ENCODE data around the gene EXOSC1.
"Not testable (repeated sequence)": the region's sequence is repeated elsewhere in the genome, so short reads cannot be mapped to it uniquely, and the experiment has no call there.

The EXOSC1 gene

DNA sequence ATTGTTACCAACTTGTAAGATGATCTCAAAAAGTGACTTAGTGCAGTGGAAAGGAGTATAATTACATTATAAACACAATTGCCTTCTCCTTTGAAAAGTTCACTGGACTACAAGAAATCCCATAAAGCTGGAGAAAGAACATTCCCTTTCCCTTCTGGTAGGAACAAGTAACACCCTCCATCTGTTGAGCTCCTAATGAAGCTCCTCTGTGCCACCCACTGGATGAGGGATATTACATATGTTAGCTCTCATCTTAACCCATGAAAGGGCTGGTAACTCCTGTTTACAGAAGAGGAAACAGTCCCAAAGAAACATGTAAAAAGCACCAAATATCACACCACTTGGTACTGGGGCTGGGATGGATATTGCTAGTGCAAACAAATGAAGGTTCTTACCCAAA lies 11.8 kb downstream of the EXOSC1 start:
- no peaks in the 10 kb centered on the region for H3K27me3 ChIP-seq
- H3K9me3 ChIP-seq, result no peaks in the 10 kb centered on the region
- H3K27ac ChIP-seq, result peak overlapping the region; percentile 43
- peaks cover 82% of the 10 kb centered on the region for H3K36me3 ChIP-seq
- TF ChIP-seq, protein P1, sequence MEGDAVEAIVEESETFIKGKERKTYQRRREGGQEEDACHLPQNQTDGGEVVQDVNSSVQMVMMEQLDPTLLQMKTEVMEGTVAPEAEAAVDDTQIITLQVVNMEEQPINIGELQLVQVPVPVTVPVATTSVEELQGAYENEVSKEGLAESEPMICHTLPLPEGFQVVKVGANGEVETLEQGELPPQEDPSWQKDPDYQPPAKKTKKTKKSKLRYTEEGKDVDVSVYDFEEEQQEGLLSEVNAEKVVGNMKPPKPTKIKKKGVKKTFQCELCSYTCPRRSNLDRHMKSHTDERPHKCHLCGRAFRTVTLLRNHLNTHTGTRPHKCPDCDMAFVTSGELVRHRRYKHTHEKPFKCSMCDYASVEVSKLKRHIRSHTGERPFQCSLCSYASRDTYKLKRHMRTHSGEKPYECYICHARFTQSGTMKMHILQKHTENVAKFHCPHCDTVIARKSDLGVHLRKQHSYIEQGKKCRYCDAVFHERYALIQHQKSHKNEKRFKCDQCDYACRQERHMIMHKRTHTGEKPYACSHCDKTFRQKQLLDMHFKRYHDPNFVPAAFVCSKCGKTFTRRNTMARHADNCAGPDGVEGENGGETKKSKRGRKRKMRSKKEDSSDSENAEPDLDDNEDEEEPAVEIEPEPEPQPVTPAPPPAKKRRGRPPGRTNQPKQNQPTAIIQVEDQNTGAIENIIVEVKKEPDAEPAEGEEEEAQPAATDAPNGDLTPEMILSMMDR (IDR thresholded peaks at IDR 0.05), result no peak
- peaks cover 6 to 9% of the 10 kb centered on the region in 2 experiments for H3K4me1 ChIP-seq (ENCODE audit: control insufficient read depth in 1 of 2, insufficient read depth in 1 of 2, low read depth in 1 of 2, low read length in 1 of 2)
- H3K4me3 ChIP-seq (ENCODE audit: low read depth in 1 of 2, low read length in 1 of 2), result no peak overlapping the region

DNA sequence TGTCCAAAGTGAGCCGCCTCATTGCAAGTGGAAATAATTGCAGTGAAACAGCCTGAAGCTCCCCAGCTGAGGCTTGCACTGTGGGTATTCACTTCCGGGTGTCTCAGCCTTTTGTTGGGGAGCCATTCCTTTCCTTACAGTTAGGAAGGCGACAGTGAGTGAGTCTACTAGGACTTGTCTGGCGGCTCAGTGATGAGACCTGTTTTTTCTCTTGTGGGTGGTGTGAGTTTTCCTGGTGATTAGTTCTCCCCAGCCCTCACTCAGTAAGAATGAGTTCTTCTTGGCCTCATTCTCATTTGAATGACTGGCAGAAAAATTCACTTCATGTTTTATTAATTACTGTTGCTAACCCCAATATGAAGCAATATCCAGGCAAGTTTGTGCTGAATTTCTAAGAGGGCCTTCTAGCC lies 17.2 kb downstream of the EXOSC1 start:
- TF ChIP-seq, protein P1 (IDR thresholded peaks at IDR 0.05), result no peak
- Histone ChIP-seq H3K27ac (peak overlapping the region; percentile 93), H3K4me1 (ENCODE audit: control insufficient read depth in 1 of 2, insufficient read depth in 1 of 2, low read depth in 1 of 2, low read length in 1 of 2) (peaks cover 54 to 56% of the 10 kb centered on the region in 2 experiments), H3K4me3 (ENCODE audit: low read depth in 1 of 2, low read length in 1 of 2) (peak overlapping the region; percentile 28 to 74), H3K36me3 (peaks cover 39% of the 10 kb centered on the region), H3K9me3 (no peaks in the 10 kb centered on the region), H3K27me3 (no peaks in the 10 kb centered on the region)

DNA sequence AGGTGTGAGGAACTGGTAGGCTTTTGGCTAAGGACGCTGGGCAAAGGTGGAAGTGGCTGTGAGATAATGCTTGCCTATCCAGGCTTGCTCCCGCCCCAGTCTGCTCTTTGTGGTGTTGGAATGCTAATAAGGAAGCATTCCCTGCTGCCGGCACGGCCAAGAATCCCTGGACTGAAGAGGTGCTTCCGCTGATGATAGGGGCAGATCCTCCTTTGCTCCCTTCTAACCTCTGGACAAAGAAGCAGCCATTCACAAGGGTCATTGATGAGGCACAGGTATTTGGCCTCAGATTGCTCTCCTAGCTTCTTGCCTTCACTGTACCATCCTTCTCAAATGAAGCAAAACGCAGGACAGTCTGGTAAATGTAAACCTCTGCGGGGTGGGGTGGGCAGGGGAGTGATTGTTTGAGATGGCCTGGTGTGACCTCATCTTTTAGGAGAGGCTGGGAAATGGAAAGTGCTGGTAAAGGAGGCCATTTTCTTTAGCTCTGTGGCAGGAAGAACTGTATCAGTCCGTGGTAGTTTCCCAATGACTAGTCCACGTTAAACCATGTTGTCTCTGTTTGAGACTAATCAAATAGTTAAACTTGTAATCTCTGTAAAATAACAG lies 18.1 kb downstream of the EXOSC1 start:
- peaks cover 32% of the 10 kb centered on the region for H3K36me3 ChIP-seq
- peaks cover 63 to 65% of the 10 kb centered on the region in 2 experiments for H3K4me1 ChIP-seq (ENCODE audit: control insufficient read depth in 1 of 2, insufficient read depth in 1 of 2, low read depth in 1 of 2, low read length in 1 of 2)
- H3K4me3 ChIP-seq (ENCODE audit: low read depth in 1 of 2, low read length in 1 of 2), result peak overlapping the region; percentile 74 to 96
- H3K9me3 ChIP-seq, result no peaks in the 10 kb centered on the region
- H3K27me3 ChIP-seq, result no peaks in the 10 kb centered on the region
- peak overlapping the region; percentile 93 for H3K27ac ChIP-seq
- TF ChIP-seq, protein P1 (IDR thresholded peaks at IDR 0.05), result no peak

DNA sequence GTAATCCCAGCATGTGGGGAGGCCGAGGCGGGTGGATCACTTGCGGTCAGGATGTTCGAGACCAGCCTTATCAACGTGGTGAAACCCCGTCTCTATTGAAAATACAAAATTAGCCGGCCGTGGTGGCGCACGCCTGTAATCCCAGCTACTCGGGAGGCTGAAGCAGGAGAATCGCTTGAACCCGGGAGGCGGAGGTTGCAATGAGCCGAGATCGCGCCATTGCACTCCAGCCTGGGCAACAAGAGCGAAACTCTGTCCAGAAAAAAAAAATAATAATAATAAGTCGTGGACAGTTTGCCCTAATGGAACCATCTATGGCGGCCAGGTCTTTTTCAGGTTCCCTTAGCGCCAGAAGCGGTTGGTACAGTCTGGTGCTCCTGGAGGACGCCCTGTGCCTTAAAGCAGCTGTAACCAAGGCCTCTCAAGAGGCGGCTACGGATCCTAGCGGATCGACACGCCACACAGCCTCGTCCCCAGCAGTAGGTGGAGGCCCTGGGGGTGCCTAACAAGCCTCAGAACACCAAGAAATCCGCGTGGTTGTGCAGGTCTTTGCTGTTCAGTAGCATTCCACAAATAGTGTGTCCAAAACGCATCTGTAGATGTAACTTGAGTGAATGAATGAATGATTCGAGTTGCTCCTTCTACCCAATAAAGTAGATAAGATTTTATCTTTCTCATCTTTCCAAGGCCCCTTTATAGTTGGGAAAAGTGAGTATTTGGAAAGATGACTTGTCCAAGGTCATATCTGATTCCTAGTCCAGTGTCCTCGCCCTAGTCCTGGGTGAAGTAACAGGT lies 18.8 kb downstream of the EXOSC1 start:
- no peaks in the 10 kb centered on the region for H3K9me3 ChIP-seq
- H3K4me1 ChIP-seq (ENCODE audit: control insufficient read depth in 1 of 2, insufficient read depth in 1 of 2, low read depth in 1 of 2, low read length in 1 of 2), result peaks cover 70 to 72% of the 10 kb centered on the region in 2 experiments
- TF ChIP-seq, protein P1 (IDR thresholded peaks at IDR 0.05), result no peak
- H3K27ac ChIP-seq, result peak overlapping the region; percentile 93
- peak overlapping the region; percentile 74 to 96 for H3K4me3 ChIP-seq (ENCODE audit: low read depth in 1 of 2, low read length in 1 of 2)
- H3K27me3 ChIP-seq, result no peaks in the 10 kb centered on the region
- H3K36me3 ChIP-seq, result peaks cover 27% of the 10 kb centered on the region

DNA sequence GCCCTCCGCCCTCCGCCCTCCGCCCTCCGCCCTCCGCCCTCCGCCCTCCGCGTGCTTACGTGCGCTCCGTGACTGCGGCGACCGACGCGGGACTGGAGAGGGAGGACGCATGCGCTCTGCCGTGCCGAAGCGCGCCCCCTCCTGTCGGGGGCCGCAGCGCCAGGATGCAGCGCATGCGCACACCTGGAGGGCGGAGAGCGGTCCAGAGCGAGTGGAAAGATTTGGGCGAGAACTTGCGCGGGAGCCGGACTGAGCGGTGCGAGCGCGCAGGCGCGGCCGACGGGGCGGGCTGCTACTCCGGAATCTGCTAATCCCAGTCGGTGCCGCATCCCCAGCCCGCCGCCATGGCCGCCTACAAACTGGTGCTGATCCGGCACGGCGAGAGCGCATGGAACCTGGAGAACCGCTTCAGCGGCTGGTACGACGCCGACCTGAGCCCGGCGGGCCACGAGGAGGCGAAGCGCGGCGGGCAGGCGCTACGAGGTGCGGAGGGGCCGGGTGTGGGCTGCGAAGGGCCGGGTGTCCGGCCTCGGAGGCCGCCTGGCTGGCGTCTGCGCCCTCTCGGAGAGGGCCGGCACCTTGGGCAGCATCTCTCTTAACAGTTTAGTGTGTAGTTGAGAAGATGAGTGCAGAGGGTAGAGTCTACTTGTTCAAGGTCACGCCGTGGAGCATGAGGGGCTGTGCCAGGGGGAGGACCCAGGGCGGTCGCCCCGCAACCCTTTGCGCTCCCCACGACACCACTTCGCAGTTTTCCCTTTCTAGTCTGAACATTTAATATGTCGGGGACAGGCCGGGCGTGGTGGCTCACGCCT lies 19.6 kb downstream of the EXOSC1 start, which contains the start of gene PGAM1:
Gene PGAM1, plus strand, starts transcription at position 228 of the 812 bp plus-strand sequence. Its CDS starts 117 bp downstream, at position 345.
- TF ChIP-seq, protein P1 (IDR thresholded peaks at IDR 0.05), result peak; percentile 94

DNA sequence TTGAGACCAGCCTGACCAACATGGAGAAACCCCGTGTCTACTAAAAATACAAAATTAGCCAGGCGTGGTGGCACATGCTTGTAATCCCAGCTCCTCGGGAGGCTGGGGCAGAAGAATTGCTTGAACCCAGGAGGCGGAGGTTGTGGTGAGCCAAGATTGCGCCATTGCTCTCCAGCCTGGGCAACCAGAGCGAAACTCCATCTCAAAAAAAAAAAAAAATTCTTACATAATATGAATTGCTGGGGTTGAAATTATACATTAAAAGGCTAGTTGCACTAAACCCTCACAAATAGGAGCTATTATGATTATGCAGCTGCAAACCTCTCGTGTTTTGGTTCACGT lies 22.1 kb downstream of the EXOSC1 start:
- H3K36me3 ChIP-seq, H3K9me3 ChIP-seq, H3K27me3 ChIP-seq: not testable (repeated sequence)
- Histone ChIP-seq H3K4me1 (ENCODE audit: control insufficient read depth in 1 of 2, insufficient read depth in 1 of 2, low read depth in 1 of 2, low read length in 1 of 2) (peaks cover 92 to 93% of the 10 kb centered on the region in 2 experiments), H3K27ac (peak overlapping the region; percentile 93), H3K4me3 (ENCODE audit: low read depth in 1 of 2, low read length in 1 of 2) (peak overlapping the region; percentile 3 to 6)

More for the DNA sequence above, 19.6 kb downstream of the EXOSC1 start, which contains the start of gene PGAM1:
- Histone ChIP-seq H3K9me3 (no peaks in the 10 kb centered on the region), H3K4me3 (ENCODE audit: low read depth in 1 of 2, low read length in 1 of 2) (peak within 1 kb of the TSS; percentile 74 to 96), H3K27ac (peak within 1 kb of the TSS; percentile 93), H3K36me3 (peaks cover 19% of the 10 kb centered on the region), H3K27me3 (no peaks in the 10 kb centered on the region), H3K4me1 (ENCODE audit: control insufficient read depth in 1 of 2, insufficient read depth in 1 of 2, low read depth in 1 of 2, low read length in 1 of 2) (peaks cover 78 to 80% of the 10 kb centered on the region in 2 experiments)
